ENCODE measurements around the gene TRAF3IP1. TPM values are rescaled to one million over a fixed set of nuclear protein-coding genes. Genes with fewer than 3 reads are reported as not detected.

TRAF3IP1 gene
- total RNA-seq, 4 donors from 2014 or later, result 19.9 to 38.6 (median 23.6) TPM

DNA sequence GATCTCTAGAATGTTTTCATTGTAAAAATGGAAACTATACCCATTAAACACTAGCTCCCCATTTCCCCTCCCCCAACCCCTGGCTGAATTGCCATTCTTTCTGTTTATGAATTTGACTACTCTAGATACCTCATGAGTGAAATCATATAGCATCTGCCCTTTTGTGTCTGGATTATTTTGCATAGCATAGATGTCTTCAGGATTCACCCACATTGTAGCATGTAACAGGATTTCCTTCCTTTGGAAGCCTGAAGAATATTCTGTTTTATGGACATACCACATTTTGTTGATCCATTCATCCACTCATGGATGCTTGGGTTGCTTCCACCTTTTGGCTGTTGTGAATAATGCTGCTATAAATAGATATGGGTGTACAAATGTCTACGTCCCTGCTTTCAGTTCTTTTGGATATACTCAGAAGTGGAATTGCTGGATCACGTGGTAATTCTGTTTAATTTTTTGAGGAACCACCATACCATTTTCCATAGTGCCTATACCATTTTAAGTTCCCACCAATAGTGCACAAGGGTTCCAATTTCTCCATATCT, 98.8 kb downstream of the TRAF3IP1 start:
- Histone ChIP-seq H3K27me3 (no peaks in the 10 kb centered on the region), H3K9me3 (no peaks in the 10 kb centered on the region), H3K4me1 (peaks cover 6 to 18% (median 11%) of the 10 kb centered on the region in 4 donors), H3K36me3 (no peaks in the 10 kb centered on the region), H3K4me3 (no peak overlapping the region), H3K27ac (replicated peaks in 1 of 4) (no peak overlapping the region)
- TF ChIP-seq, protein P1, sequence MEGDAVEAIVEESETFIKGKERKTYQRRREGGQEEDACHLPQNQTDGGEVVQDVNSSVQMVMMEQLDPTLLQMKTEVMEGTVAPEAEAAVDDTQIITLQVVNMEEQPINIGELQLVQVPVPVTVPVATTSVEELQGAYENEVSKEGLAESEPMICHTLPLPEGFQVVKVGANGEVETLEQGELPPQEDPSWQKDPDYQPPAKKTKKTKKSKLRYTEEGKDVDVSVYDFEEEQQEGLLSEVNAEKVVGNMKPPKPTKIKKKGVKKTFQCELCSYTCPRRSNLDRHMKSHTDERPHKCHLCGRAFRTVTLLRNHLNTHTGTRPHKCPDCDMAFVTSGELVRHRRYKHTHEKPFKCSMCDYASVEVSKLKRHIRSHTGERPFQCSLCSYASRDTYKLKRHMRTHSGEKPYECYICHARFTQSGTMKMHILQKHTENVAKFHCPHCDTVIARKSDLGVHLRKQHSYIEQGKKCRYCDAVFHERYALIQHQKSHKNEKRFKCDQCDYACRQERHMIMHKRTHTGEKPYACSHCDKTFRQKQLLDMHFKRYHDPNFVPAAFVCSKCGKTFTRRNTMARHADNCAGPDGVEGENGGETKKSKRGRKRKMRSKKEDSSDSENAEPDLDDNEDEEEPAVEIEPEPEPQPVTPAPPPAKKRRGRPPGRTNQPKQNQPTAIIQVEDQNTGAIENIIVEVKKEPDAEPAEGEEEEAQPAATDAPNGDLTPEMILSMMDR (IDR thresholded peaks at IDR 0.05), result no peak
- no peak for TF ChIP-seq POLR2A (IDR thresholded peaks at IDR 0.05; ENCODE audit: low read depth)
- TF ChIP-seq POLR2AphosphoS5 (IDR thresholded peaks at IDR 0.05), result no peak
- no peak for TF ChIP-seq EP300 (IDR thresholded peaks at IDR 0.05)
- 72% methylated on average over 2 of the region's 2 CpGs for WGBS
- intact Hi-C loops (cut with DNase I), result no loop called here
- no peak for DNase-seq (ENCODE audit: extremely low spot score)

DNA sequence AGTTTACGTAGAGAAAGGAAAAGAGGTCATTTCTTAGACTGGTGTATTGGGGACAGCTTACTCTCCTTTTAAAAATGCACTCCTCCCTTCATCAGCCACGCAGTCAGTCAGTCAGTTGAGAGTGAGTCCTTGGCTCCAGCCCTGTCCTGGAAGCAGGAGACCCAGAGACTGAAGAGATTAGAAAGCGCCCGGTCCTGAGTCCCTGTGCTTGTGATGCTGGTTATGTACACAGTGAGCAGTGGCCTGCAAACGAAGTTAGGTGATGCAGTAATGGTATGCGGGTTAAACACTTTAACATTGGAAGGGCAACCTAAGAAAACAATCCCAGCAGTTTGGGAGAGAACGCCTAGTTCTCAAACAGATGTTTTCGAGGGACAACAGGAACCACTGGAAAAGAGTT, 100.1 kb downstream of the TRAF3IP1 start:
- TF ChIP-seq, protein P1 (IDR thresholded peaks at IDR 0.05), result no peak
- TF ChIP-seq EP300 (IDR thresholded peaks at IDR 0.05), result no peak
- TF ChIP-seq POLR2AphosphoS5 (IDR thresholded peaks at IDR 0.05), result no peak
- no peak for TF ChIP-seq POLR2A (IDR thresholded peaks at IDR 0.05; ENCODE audit: low read depth)
- Histone ChIP-seq H3K27ac (replicated peaks in 1 of 4) (no peak overlapping the region), H3K4me1 (peaks cover 6 to 18% (median 13%) of the 10 kb centered on the region in 4 donors), H3K36me3 (no peaks in the 10 kb centered on the region), H3K9me3 (no peaks in the 10 kb centered on the region), H3K4me3 (no peak overlapping the region), H3K27me3 (no peaks in the 10 kb centered on the region)
- WGBS, result 74% methylated on average over 8 of the region's 8 CpGs
- intact Hi-C loops (cut with DNase I), result no loop called here
- DNase-seq (ENCODE audit: extremely low spot score), result no peak

DNA sequence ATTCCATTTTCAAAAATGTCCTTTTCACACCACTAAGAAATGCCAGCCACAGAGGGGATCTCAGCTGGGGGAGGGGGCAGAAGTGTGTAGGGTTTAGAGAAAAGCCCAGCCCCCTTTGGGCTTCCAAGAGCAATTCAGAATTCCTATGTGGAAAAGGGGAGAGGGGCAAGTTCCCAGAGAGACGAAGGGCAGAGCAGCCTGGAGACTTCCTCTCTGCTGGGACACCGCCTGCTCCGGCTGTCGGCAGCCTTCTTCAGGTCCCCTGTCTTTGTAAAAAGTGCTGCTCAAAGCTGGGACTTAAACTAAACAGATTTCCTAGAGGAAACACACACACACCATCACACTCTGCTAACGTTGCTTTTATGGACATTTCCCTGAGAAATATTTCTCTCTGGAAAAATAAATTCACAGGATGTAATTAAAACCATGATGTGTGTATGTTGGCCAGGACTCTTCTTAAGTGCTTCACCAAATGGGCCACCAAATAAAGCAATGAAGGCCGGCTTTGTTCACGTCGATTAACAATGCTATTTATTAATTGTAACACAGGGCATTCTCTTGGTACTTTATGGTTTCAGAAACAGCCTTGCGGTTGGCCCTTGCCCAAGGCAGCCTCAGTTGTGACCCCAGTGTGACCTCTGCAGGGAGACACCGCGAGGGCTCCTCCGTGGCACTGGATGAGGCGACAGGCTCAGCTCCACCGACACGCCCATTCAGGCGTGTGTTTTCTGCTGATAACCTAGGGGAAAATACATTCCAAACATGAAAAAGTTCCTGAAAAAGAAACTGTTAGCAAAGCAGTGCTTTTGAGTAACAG, 100.8 kb downstream of the TRAF3IP1 start:
- intact Hi-C loops (cut with DNase I), result no loop called here
- no peaks in the 10 kb centered on the region for H3K36me3 ChIP-seq
- no peak overlapping the region for H3K4me3 ChIP-seq
- TF ChIP-seq POLR2AphosphoS5 (IDR thresholded peaks at IDR 0.05) (no peak), POLR2A (IDR thresholded peaks at IDR 0.05; ENCODE audit: low read depth) (no peak), EP300 (IDR thresholded peaks at IDR 0.05) (no peak)
- TF ChIP-seq, protein P1 (IDR thresholded peaks at IDR 0.05), result no peak
- WGBS, result 64% methylated on average over 16 of the region's 16 CpGs
- no peak overlapping the region for H3K27ac ChIP-seq (replicated peaks in 1 of 4)
- H3K9me3 ChIP-seq, result no peaks in the 10 kb centered on the region
- peaks cover 12 to 24% (median 19%) of the 10 kb centered on the region in 4 donors for H3K4me1 ChIP-seq
- no peaks in the 10 kb centered on the region for H3K27me3 ChIP-seq
- DNase-seq (ENCODE audit: extremely low spot score), result no peak

DNA sequence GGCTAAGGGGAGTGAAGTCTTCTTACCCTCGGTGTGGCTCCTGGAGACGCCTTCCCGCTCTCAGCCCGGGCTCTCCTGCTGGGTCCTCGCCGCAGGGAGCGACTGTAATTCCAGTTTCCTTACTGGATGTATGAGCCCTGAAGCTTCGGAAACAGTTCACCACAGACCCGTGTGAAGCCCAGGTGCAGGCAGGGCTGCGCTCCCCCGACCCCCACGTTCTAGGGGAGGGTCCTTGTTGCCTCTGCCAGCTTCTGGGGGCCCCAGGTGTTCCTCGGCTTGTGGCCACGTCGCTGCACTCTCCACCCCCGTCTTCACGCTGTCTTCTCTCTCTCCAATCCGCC, 101.3 kb downstream of the TRAF3IP1 start:
- no peak for TF ChIP-seq POLR2A (IDR thresholded peaks at IDR 0.05; ENCODE audit: low read depth)
- TF ChIP-seq EP300 (IDR thresholded peaks at IDR 0.05), result no peak
- TF ChIP-seq, protein P1 (IDR thresholded peaks at IDR 0.05), result no peak
- no peak for TF ChIP-seq POLR2AphosphoS5 (IDR thresholded peaks at IDR 0.05)
- intact Hi-C loops (cut with DNase I), result no loop called here
- whole genome bisulfite sequencing, result 88% methylated on average over 18 of the region's 18 CpGs
- H3K27ac ChIP-seq (replicated peaks in 1 of 4), result no peak overlapping the region
- H3K9me3 ChIP-seq, result no peaks in the 10 kb centered on the region
- no peak for DNase-seq (ENCODE audit: extremely low spot score)
- no peak overlapping the region for H3K4me3 ChIP-seq
- peaks cover 14 to 24% (median 23%) of the 10 kb centered on the region in 4 donors for H3K4me1 ChIP-seq
- H3K27me3 ChIP-seq, result no peaks in the 10 kb centered on the region
- H3K36me3 ChIP-seq, result no peaks in the 10 kb centered on the region
